DND-41 (cell line): ENCODE data around the gene RNF113A.

Experiments used
- EZH2 ChIP-seq: IDR thresholded peaks from 3 replicates; pipeline ENCODE4 v1.6.1; 2012; ENCODE audit warnings: borderline replicate concordance, low read depth, mild to moderate bottlenecking, moderate library complexity, low read length, inconsistent platforms; ENCODE audit not compliant: severe bottlenecking
- TF ChIP-seq, protein P1 (sequence below): IDR thresholded peaks from 2 replicates; pipeline ENCODE4 v1.5.1; 2012; ENCODE audit warnings: borderline replicate concordance, low read length, moderate library complexity, mild to moderate bottlenecking; ENCODE audit not compliant: poor library complexity, severe bottlenecking; ENCODE audit errors: extremely low read depth

- TF ChIP-seq, protein P1, sequence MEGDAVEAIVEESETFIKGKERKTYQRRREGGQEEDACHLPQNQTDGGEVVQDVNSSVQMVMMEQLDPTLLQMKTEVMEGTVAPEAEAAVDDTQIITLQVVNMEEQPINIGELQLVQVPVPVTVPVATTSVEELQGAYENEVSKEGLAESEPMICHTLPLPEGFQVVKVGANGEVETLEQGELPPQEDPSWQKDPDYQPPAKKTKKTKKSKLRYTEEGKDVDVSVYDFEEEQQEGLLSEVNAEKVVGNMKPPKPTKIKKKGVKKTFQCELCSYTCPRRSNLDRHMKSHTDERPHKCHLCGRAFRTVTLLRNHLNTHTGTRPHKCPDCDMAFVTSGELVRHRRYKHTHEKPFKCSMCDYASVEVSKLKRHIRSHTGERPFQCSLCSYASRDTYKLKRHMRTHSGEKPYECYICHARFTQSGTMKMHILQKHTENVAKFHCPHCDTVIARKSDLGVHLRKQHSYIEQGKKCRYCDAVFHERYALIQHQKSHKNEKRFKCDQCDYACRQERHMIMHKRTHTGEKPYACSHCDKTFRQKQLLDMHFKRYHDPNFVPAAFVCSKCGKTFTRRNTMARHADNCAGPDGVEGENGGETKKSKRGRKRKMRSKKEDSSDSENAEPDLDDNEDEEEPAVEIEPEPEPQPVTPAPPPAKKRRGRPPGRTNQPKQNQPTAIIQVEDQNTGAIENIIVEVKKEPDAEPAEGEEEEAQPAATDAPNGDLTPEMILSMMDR = no peak
- TF ChIP-seq EZH2 = no peak
Observed at GRCh38 chrX:119919835-119920585, 48.5 kb upstream of the RNF113A start.
